Activated CD4-positive, CD25-positive, alpha-beta regulatory T cell treated with anti-CD3 and anti-CD28 coated beads, Interleukin-2, amount 50 U/mL, for 24 hours (primary cell): ENCODE results near the gene FXYD4.
A peak's percentile ranks its signal among the peaks of the same experiment; 100 is the strongest.
"Not testable (repeated sequence)": the region's sequence is repeated elsewhere in the genome, so short reads cannot be mapped to it uniquely, and the experiment has no call there.

Experiments used
- ATAC-seq, 2 donors: fragments of 150-1000 bp; cut with Tn5 transposase; one replicate each; pipeline ENCODE4 v1.10.0; 2021; ENCODE audit warnings: mild to moderate bottlenecking in 1 of 2, moderate library complexity in 1 of 2

Gene FXYD4, protein sequence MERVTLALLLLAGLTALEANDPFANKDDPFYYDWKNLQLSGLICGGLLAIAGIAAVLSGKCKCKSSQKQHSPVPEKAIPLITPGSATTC

GRCh38 chr10:43371418-43371817 is at the start of gene FXYD4:
FXYD4 (plus strand) TSS chr10:43371636; CDS start chr10:43373747, 2,111 bp downstream.
- no peak for ATAC-seq

DNA sequence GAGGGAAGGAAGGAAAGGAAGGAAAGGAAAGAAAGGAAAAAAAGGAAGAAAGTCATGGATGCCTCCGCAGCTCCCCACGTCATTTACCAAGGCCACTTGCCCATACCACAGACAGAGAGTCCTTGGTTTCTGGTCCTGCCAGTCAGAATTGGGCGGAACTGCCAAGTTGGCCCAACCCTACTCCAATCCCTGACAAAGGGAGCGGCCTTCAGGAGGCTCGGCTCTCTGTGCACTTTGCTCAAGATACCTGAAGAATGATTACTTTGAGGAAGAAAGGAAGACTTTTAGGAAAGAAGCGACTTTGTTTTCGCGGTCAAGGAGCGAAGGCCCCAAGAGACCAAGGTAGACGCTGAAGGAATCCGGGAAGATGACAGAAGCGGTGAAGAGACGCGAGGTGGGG is 49.1 kb upstream of the FXYD4 start:
- ATAC-seq, result no peak

GRCh38 chr10:43322769-43323168 is 48.7 kb upstream of the FXYD4 start:
- ATAC-seq, result peak; percentile 99

GRCh38 chr10:43323245-43323644 is 48.2 kb upstream of the FXYD4 start:
- ATAC-seq, result no peak

- ATAC-seq, result no peak
Measured at GRCh38 chr10:43324876-43325275, 46.6 kb upstream of the FXYD4 start.

DNA sequence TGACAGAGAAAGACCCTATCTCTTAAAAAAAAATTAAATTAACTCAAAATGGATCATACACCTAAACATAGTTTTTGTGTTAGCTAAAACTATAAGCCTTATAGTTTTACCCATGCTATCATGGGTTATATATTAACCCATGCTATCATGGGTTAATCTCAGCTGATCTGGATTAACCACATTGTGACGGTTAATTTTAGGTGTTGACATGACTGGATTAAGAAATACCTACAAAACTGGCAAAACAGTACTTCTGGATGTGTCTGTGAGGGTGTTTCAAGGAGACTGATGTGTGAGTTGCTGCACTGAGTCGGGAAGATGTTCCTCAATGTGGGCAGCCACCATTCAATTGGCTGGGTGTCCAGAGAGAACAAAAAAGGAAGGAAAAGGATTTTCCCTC is 44.3 kb upstream of the FXYD4 start:
- no peak for ATAC-seq

- no peak for ATAC-seq
Measured at GRCh38 chr10:43327986-43328385, 43.5 kb upstream of the FXYD4 start.

DNA sequence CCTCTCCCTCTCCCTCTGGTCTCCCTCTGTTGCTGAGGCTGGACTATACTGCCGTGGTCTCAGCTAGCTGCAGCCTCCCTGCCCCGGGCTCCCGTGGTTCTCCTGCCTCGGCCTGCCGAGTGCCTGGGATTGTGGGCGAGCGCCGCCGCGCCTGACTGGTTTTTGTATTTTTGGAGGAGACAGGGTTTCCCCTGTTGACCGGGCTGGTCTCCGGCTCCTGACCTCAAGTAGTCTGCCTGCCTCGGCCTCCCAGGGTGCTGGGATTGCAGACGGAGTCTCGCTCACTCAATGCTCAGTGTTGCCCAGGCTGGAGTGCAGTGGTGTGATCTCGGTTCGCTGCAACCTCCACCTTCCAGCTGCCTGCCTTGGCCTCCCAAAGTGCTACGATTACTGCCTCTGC is 42.6 kb upstream of the FXYD4 start:
- not testable (repeated sequence) for ATAC-seq

- ATAC-seq, result not testable (repeated sequence)
Measured at GRCh38 chr10:43329246-43329885, 42.1 kb upstream of the FXYD4 start.

GRCh38 chr10:43330049-43330823 is 41.2 kb upstream of the FXYD4 start:
- ATAC-seq, result not testable (repeated sequence)

- ATAC-seq, result not testable (repeated sequence)
Measured at GRCh38 chr10:43330824-43331127, 40.7 kb upstream of the FXYD4 start.

- ATAC-seq, result no peak
Measured at GRCh38 chr10:43333653-43334052, 37.8 kb upstream of the FXYD4 start.

DNA sequence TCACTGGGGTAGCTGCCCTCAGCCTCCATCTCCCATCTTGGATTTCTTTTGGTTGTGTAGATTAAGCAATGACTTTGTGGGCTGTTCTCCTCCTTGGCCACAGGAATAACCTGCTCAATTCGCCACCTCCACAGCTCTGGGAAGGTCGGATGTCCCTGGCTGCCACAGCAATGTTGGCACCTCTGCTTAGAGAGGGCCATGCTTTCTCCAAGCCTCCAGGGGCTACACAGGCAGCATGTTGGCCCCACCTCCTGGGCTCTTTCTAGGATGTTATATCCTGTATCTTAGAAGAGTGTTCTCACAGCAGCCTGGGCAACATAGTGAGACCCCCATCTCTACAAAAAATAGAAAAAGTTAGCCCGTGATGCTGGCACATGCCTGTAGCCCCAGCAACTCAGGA is 35.4 kb upstream of the FXYD4 start:
- ATAC-seq, result no peak

GRCh38 chr10:43336641-43337318 is 34.7 kb upstream of the FXYD4 start:
- ATAC-seq, result no peak

- not testable (repeated sequence) for ATAC-seq
Measured at GRCh38 chr10:43337536-43337935, 33.9 kb upstream of the FXYD4 start.

DNA sequence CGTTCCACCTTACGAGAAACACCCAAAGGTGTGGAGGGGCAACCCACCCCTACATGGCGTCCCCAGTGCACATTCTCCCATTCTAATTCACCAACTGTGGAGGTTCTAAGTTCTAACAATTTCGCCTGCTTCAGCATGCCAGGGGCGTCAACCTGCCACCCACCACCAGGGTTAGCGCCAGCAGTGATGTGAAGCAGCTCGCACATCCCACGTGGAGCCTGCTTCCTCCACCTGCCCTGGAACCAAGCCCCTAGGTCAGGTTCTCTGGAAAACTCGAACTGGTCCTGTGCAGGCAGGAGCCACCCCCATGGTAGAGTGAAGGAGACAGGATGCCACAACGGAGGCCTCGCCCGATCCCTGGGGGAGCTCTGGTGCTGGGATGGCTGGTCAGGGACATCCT is 33.3 kb upstream of the FXYD4 start:
- ATAC-seq, result no peak

DNA sequence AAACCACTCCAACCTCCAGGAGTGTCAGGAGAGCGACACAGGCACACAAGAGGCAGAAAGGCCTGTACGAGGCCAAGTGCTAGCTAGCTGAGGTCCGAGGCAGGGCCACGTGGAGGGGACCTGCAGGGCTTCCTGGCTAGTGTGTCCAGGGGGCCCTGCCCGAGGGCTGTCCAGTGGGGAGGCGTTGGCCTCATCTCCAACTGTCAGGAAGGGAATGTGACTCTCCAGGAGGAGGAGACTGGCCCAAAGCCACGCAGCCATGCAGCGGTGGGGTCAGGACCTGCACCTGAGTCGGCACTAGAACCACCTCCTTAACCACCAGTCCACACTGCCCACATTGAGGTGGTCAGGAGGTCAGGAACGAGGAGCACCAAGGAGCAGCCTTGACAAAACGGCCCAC is 32.3 kb upstream of the FXYD4 start:
- no peak for ATAC-seq

- no peak for ATAC-seq
Measured at GRCh38 chr10:43340101-43340500, 31.3 kb upstream of the FXYD4 start.

GRCh38 chr10:43340619-43341018 is 30.8 kb upstream of the FXYD4 start:
- no peak for ATAC-seq

- no peak for ATAC-seq
Measured at GRCh38 chr10:43341450-43341849, 30.0 kb upstream of the FXYD4 start.

DNA sequence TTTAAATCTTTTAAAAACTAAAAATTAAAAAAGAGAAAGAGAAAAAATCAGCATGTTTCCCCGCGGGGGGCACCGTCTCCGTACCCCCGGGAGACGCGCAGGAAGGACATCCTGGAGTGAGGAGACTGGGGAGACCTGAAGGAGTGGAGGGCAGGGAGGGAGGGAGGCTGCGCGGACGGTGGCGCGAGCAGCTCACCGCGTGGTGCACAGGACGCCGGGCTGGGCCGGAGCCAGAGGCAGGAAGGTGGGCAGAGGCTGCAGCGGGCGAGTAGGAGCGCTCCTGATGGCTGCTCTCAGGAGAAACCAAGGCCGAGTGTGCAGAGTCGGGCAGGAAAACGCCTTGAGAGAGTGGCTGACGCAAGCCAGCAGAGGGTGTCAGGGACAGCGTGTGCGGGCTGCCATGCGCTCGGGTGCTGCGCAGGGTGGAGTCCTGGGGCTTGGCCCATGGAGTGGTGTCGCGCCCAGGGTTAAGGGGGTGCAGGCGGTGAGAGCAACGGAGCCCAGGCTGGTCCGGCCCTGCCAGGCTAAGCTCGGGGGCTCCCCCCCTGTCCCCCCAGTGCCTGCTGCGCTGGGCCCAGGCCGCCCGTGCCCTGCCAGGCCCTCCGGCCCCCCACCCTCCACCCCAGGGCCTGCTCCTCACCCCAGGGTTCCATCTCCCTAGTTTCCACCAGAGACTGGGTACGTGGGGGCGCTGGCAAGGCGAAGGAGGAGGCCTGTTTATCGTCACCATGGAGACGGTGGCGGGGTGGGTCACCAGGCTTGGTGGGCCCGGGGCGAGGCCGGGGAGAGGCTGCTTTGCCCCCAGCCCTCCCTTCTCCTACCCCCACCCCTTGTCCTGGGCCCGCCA is 28.9 kb upstream of the FXYD4 start:
- no peak for ATAC-seq

GRCh38 chr10:43343126-43343525 is 28.3 kb upstream of the FXYD4 start:
- no peak for ATAC-seq

GRCh38 chr10:43344051-43344450 is 27.4 kb upstream of the FXYD4 start:
- ATAC-seq, result no peak
